Measurements from ENCODE around the gene SLAMF7. TPM values are rescaled to one million over a fixed set of nuclear protein-coding genes. Genes with fewer than 3 reads are reported as not detected.

Gene SLAMF7
- polyA plus RNA-seq, 12 donors, result 0.26 to 2.3 (median 0.43) TPM; not detected in 3

DNA sequence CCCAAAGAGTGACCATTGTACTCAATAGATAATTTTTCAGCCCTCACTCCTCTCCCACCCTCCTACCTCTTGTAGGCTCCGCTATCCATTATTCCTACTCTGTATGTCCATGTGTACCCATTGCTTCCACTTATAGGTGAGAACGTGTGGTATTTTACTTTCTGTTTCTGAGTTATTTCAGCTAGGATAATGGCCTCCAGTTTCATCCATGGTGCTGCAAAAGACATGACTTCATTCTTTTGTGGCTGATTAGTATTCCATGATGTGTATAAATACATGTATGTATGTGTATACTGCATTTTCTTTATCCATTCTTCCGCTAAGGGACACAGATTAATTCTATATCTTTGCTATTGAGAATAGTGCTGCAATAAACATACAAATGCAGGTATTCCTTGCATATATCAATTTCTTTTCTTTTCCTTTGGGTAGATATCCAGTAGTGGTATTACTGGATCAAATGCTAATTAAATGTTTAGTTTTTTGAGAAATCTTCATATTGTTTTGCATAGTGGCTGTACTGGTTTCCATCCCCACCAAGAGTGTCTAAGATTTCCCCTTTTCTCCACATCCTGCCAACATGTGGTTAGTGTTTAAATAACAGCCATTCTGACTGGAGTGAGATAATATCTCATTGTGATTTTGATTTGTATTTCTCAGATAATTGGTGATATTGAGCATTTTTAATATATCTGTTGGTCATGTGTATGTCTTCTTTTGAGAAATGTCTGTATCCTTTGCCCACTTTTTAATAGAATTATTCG is 61.8 kb downstream of the SLAMF7 start:
- no peak for DNase-seq

DNA sequence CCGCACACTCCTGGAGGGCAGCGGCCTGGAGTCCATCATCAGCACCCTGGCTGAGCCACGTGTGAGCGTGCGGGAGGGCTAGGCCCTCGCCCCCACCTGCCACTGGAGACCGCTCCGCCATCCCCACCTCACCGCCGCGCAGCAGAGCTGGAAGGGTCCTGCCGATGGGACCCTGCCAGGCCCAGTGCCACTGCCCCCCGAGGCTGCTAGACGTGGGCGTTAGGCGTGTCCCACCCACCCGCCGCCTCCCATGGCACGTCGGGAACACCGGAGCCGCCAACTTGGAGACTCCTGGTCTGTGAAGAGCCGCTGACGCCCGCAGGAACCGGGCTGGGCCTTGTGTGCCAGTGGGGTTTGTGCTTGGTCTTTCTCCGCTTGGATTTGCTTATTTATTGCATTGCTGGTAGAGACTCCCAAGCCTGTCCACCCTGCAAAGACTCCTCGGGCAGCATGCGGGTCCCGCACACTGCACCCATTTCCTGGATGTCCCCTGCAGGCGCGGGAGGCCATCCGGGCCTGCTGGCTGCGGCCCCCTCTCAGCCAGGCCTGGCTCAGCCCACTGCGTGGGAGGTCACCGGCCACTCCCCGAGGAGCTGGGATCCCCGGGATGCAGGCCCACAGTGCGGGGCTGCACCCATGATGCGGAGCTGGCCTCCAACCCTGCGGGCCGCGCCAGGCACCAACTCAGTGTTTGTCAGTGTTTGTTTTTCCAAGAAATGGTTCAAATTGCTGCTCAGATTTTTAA is 63.0 kb downstream of the SLAMF7 start:
- DNase-seq, result no peak

Other genes with a start within 250 kb of the SLAMF7 start
- gene SLAMF6, start 216.0 kb upstream of the SLAMF7 start, polyA plus RNA-seq (ENCODE audit: insufficient read length in 12 of 12), result under 1 TPM in 9 of 12 donors, not detected in 3; 0.11 to 0.97 (median 0.27) TPM
- 1 to 10 TPM in 8 of 12 donors, under 1 TPM in 2, not detected in 2; 0.89 to 4.5 (median 1.3) TPM for gene CD84, start 159.8 kb upstream of the SLAMF7 start, polyA plus RNA-seq (ENCODE audit: insufficient read length in 12 of 12)
- gene SLAMF1, start 92.2 kb upstream of the SLAMF7 start, polyA plus RNA-seq (ENCODE audit: insufficient read length in 12 of 12), result under 1 TPM in 5 of 12 donors, not detected in 7; 0.06 to 0.41 (median 0.12) TPM
- gene CD48, start 27.4 kb upstream of the SLAMF7 start, polyA plus RNA-seq (ENCODE audit: insufficient read length in 12 of 12), result 1 to 10 TPM in 10 of 12 donors, not detected in 2; 1.1 to 7.4 (median 1.4) TPM
- gene LY9, start 56.9 kb downstream of the SLAMF7 start, polyA plus RNA-seq (ENCODE audit: insufficient read length in 12 of 12), result 1 to 10 TPM in 1 of 12 donors, under 1 TPM in 8, not detected in 3; 0.08 to 1.4 (median 0.30) TPM
- gene CD244, start 123.6 kb downstream of the SLAMF7 start, polyA plus RNA-seq (ENCODE audit: insufficient read length in 12 of 12), result 1 to 10 TPM in 3 of 12 donors, under 1 TPM in 6, not detected in 3; 0.09 to 5.6 (median 0.36) TPM
- 10 to 100 TPM in 1 of 12 donors, 1 to 10 TPM in 1, under 1 TPM in 6, not detected in 4; 0.16 to 29.3 (median 0.35) TPM for gene ITLN1, start 145.9 kb downstream of the SLAMF7 start, polyA plus RNA-seq (ENCODE audit: insufficient read length in 12 of 12)
- gene ITLN2, start 215.6 kb downstream of the SLAMF7 start, polyA plus RNA-seq (ENCODE audit: insufficient read length in 12 of 12), result under 1 TPM in 1 of 12 donors, not detected in 11; 0.36 TPM

Measured in muscle of arm (tissue), 12 donors.